HEK293 (cell line): Measurements from ENCODE around the gene DNAJB2.

Experiments
- CTCF ChIA-PET: fragments of 350-600 bp; formaldehyde crosslinking; extraction: SDS; loops from one replicate; lab custom pipeline; 2021; ENCODE audit warnings: antibody characterized with exemption; lab: Yijun Ruan, JAX
- POLR2A ChIA-PET: fragments of 300-600 bp; formaldehyde crosslinking; extraction: SDS; loops from one replicate; lab custom pipeline; 2020; ENCODE audit warnings: antibody characterized with exemption, inconsistent platforms; lab: Yijun Ruan, JAX
- H3K27ac ChIP-seq: fragments of 200-500 bp; sonication (Bioruptor generic); 2 replicates; pipeline ENCODE4 v1.5.1; 2014; ENCODE audit warnings: low read depth, low read length, control low read depth, inconsistent platforms; ENCODE audit errors: extremely low read depth
- H3K36me3 ChIP-seq, 2 experiments: fragments of 200-500 bp in 1 of 2; sonication (Bioruptor generic) in 1 of 2; 1 replicate in 1 of 2; 2 replicates in 1 of 2; pipeline ENCODE4 v1.5.1; 2014 to 2017; ENCODE audit warnings: inconsistent platforms in 2 of 2, low read length in 2 of 2; ENCODE audit not compliant: control insufficient read depth in 2 of 2, insufficient read depth in 1 of 2
- H3K4me1 ChIP-seq: fragments of 200-500 bp; sonication (Bioruptor generic); 2 replicates; pipeline ENCODE4 v1.5.1; 2014; ENCODE audit warnings: mild to moderate bottlenecking, low read length, inconsistent platforms; ENCODE audit not compliant: control insufficient read depth, insufficient read depth
- H3K4me3 ChIP-seq: 2 replicates; pipeline ENCODE4 v1.5.1; 2011; ENCODE audit warnings: low read depth, mild to moderate bottlenecking, control low read depth, low read length, moderate library complexity
- H3K9me3 ChIP-seq: fragments of 200-500 bp; sonication (Bioruptor generic); 2 replicates; pipeline ENCODE4 v1.5.1; 2014; ENCODE audit warnings: low read depth, low read length, inconsistent platforms; ENCODE audit not compliant: control insufficient read depth, insufficient read depth
- BCL11A ChIP-seq: fragments of 450-650 bp; formaldehyde crosslinking; IDR thresholded peaks from 2 replicates; pipeline ENCODE4 v1.5.1; 2016; ENCODE audit warnings: low read depth, missing biosample characterization, missing genetic modification characterization
- BCL6B ChIP-seq: fragments of 450-650 bp; formaldehyde crosslinking; IDR thresholded peaks from 2 replicates; pipeline ENCODE4 v1.5.1; 2017; ENCODE audit warnings: missing biosample characterization, missing genetic modification characterization
- HIC1 ChIP-seq: fragments of 450-650 bp; formaldehyde crosslinking; IDR thresholded peaks from 2 replicates; pipeline ENCODE4 v1.5.1; 2016; ENCODE audit warnings: missing biosample characterization, missing genetic modification characterization
- KLF8 ChIP-seq: fragments of 450-650 bp; formaldehyde crosslinking; IDR thresholded peaks from 2 replicates; pipeline ENCODE4 v1.5.1; 2016; ENCODE audit warnings: missing biosample characterization, missing genetic modification characterization
- OVOL3 ChIP-seq: fragments of 450-650 bp; formaldehyde crosslinking; IDR thresholded peaks from 2 replicates; pipeline ENCODE4 v1.5.1; 2016; ENCODE audit warnings: missing biosample characterization, missing genetic modification characterization
- SP2 ChIP-seq: fragments of 450-650 bp; formaldehyde crosslinking; IDR thresholded peaks from 2 replicates; pipeline ENCODE4 v1.5.1; 2016; ENCODE audit warnings: missing biosample characterization, missing genetic modification characterization
- ZBTB10 ChIP-seq: fragments of 450-650 bp; formaldehyde crosslinking; IDR thresholded peaks from 2 replicates; pipeline ENCODE4 v1.5.1; 2016; ENCODE audit warnings: missing biosample characterization, missing genetic modification characterization
- ZNF140 ChIP-seq: fragments of 450-650 bp; formaldehyde crosslinking; IDR thresholded peaks from 2 replicates; pipeline ENCODE4 v1.5.1; 2016; ENCODE audit warnings: missing biosample characterization, missing genetic modification characterization
- ZNF26 ChIP-seq: fragments of 450-650 bp; formaldehyde crosslinking; IDR thresholded peaks from 2 replicates; pipeline ENCODE4 v1.5.1; 2016; ENCODE audit warnings: missing biosample characterization, missing genetic modification characterization
- ZNF768 ChIP-seq: fragments of 450-650 bp; formaldehyde crosslinking; IDR thresholded peaks from 2 replicates; pipeline ENCODE4 v1.5.1; 2018; ENCODE audit warnings: missing biosample characterization, mild to moderate bottlenecking, missing genetic modification characterization
- TF ChIP-seq, protein P1 (sequence below): fragments of 450-650 bp; formaldehyde crosslinking; IDR thresholded peaks from 2 replicates; pipeline ENCODE4 v1.5.1; 2016; ENCODE audit warnings: missing biosample characterization, missing genetic modification characterization
- TF ChIP-seq, protein P2 (sequence below): fragments of 450-650 bp; formaldehyde crosslinking; IDR thresholded peaks from 2 replicates; pipeline ENCODE4 v1.5.1; 2016; ENCODE audit warnings: missing biosample characterization, missing genetic modification characterization
- TF ChIP-seq, protein P3 (sequence below): fragments of 450-650 bp; formaldehyde crosslinking; IDR thresholded peaks from 2 replicates; pipeline ENCODE4 v1.5.1; 2017; ENCODE audit warnings: missing biosample characterization, missing genetic modification characterization

The DNAJB2 gene

DNA sequence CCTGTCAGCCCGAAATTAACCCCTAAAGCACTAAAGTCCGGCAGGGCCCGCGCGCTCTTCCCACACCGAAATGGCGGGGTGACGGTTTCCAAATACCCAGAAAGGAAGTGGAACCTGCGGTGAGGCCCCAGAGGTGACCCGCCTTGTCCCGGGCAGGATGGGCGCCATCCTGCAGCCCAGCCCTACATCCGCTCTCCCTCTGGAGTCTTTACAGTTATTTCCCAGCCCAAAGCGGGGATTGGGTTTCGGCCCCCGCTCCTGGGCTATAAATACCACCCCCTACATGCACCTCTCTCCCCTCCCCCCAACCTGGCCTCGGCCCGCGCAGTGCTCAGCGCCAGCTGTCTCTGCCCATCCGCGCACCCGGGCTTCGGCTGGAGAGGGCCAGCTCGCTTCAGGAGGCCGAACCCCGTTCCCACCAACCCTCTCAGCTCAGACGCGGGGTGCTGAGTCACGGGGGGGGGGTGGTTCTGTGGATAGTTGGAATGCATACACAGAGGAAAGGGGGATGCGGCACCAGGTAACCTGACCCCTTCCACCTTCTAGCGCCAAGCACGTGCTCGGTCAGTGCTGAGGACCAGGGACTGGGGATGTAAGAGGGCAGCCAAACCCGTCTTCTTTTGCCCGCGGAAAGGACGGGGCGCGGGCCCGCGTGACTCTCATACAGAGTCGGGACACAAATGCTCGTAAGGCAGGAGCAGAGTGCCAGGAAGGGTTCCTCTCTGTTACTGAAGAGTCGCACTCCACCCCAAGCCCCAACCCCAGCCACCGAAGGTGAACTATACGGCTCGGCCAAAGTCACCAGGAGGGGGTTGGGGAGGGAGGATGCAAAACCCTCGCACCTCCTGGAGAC lies 26.0 kb upstream of the DNAJB2 start, which contains the start of gene TUBA4B:
TUBA4B (plus strand) TSS at position 344 of the 853 bp plus-strand sequence; CDS start at position 509, 165 bp downstream.
- TF ChIP-seq ZNF140 (tag by site-specific recombination): no peak
- TF ChIP-seq ZNF26: no peak
- TF ChIP-seq, all 188 proteins: peak for 0
- Histone ChIP-seq H3K4me3 (peak within 1 kb of the TSS; percentile 55), H3K36me3 (peaks cover 0 to 16% of the 10 kb centered on the region in 2 experiments; a peak in 1 of 3 replicates), H3K4me1 (peaks cover 4% of the 10 kb centered on the region; the same call in 1 of the 2 replicates), H3K27ac (no peak within 1 kb of the TSS), H3K9me3 (no peaks in the 10 kb centered on the region)
- ChIA-PET CTCF (interaction anchor here (1.0 to 6.2 kb wide), 5 partner anchors 23 to 46 kb away, joined by 3 to 83 read pairs (median 12); partner anchors contain the start of genes ANKZF1, ATG9A and DNAJB2), POLR2A (interaction anchor here (0.6 to 3.2 kb wide), 7 partner anchors 8 to 47 kb away, joined by 4 to 17 read pairs (median 5); partner anchors contain the start of genes GLB1L, STK16 and ZFAND2B)

- POLR2A ChIA-PET: interaction anchor here (0.6 to 3.2 kb wide), 8 partner anchors 9 to 1269 kb away, joined by 3 to 17 read pairs (median 4); partner anchors contain the start of genes GLB1L and STK16
- peaks cover 0 to 8% of the 10 kb centered on the region in 2 experiments; a peak in 1 of 3 replicates for H3K36me3 ChIP-seq
- no peaks in the 10 kb centered on the region for H3K9me3 ChIP-seq
- H3K4me1 ChIP-seq: peaks cover 4% of the 10 kb centered on the region; the same call in 1 of the 2 replicates
- H3K27ac ChIP-seq: no peak within 1 kb of the TSS
- CTCF ChIA-PET: interaction anchor here (0.5 to 3.6 kb wide), 7 partner anchors 13 to 132 kb away, joined by 3 to 22 read pairs (median 4); no protein-coding TSS in a partner anchor
- peak within 1 kb of the TSS; percentile 55 for H3K4me3 ChIP-seq
- TF ChIP-seq ZBTB10: peak; percentile 16; the same call in 1 of the 2 replicates
- TF ChIP-seq, protein P1, sequence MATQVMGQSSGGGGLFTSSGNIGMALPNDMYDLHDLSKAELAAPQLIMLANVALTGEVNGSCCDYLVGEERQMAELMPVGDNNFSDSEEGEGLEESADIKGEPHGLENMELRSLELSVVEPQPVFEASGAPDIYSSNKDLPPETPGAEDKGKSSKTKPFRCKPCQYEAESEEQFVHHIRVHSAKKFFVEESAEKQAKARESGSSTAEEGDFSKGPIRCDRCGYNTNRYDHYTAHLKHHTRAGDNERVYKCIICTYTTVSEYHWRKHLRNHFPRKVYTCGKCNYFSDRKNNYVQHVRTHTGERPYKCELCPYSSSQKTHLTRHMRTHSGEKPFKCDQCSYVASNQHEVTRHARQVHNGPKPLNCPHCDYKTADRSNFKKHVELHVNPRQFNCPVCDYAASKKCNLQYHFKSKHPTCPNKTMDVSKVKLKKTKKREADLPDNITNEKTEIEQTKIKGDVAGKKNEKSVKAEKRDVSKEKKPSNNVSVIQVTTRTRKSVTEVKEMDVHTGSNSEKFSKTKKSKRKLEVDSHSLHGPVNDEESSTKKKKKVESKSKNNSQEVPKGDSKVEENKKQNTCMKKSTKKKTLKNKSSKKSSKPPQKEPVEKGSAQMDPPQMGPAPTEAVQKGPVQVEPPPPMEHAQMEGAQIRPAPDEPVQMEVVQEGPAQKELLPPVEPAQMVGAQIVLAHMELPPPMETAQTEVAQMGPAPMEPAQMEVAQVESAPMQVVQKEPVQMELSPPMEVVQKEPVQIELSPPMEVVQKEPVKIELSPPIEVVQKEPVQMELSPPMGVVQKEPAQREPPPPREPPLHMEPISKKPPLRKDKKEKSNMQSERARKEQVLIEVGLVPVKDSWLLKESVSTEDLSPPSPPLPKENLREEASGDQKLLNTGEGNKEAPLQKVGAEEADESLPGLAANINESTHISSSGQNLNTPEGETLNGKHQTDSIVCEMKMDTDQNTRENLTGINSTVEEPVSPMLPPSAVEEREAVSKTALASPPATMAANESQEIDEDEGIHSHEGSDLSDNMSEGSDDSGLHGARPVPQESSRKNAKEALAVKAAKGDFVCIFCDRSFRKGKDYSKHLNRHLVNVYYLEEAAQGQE: no peak
- peak; percentile 81 for TF ChIP-seq SP2 (tag by site-specific recombination)
- no peak for TF ChIP-seq BCL6B
- no peak for TF ChIP-seq ZNF768
- TF ChIP-seq KLF8 (tag by site-specific recombination): peak; percentile 55; the same call in 1 of the 2 replicates
- 0 out of 2 replicates have a peak, but pooled peaks have one; percentile 9 for TF ChIP-seq HIC1
- TF ChIP-seq BCL11A (tag by site-specific recombination): 0 out of 2 replicates have a peak, but pooled peaks have one; percentile 19
- no peak for TF ChIP-seq OVOL3
- TF ChIP-seq, protein P2, sequence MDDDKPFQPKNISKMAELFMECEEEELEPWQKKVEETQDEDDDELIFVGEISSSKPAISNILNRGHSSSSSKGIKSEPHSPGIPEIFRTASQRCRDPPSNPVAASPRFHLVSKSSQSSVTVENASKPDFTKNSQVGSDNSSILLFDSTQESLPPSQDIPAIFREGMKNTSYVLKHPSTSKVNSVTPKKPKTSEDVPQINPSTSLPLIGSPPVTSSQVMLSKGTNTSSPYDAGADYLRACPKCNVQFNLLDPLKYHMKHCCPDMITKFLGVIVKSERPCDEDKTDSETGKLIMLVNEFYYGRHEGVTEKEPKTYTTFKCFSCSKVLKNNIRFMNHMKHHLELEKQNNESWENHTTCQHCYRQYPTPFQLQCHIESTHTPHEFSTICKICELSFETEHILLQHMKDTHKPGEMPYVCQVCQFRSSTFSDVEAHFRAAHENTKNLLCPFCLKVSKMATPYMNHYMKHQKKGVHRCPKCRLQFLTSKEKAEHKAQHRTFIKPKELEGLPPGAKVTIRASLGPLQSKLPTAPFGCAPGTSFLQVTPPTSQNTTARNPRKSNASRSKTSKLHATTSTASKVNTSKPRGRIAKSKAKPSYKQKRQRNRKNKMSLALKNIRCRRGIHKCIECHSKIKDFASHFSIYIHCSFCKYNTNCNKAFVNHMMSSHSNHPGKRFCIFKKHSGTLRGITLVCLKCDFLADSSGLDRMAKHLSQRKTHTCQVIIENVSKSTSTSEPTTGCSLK (tag by site-specific recombination): no peak
- TF ChIP-seq, protein P3, sequence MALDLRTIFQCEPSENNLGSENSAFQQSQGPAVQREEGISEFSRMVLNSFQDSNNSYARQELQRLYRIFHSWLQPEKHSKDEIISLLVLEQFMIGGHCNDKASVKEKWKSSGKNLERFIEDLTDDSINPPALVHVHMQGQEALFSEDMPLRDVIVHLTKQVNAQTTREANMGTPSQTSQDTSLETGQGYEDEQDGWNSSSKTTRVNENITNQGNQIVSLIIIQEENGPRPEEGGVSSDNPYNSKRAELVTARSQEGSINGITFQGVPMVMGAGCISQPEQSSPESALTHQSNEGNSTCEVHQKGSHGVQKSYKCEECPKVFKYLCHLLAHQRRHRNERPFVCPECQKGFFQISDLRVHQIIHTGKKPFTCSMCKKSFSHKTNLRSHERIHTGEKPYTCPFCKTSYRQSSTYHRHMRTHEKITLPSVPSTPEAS (tag by site-specific recombination): no peak
Observed at GRCh38 chr2:219253753-219254589, 25.2 kb upstream of the DNAJB2 start, which contains the start of gene TUBA4A. TSS of gene TUBA4A (minus strand) at chr2:219253918. CDS start at chr2:219253858, 60 bp downstream.
